IPS-NIHi11 (cell line): ENCODE measurements around the gene CCDC171.
"Not testable (repeated sequence)": the region's sequence is repeated elsewhere in the genome, so short reads cannot be mapped to it uniquely, and the experiment has no call there.

Experiments used
- DNase-seq: peaks from one replicate; pipeline ENCODE4 v3.0.0; 2012; ENCODE audit warnings: mixed read lengths, low spot score

Gene CCDC171

GRCh38 chr9:15552636-15553527 lies at the start of gene CCDC171:
TSS of gene CCDC171 (plus strand) at chr9:15553043. CDS start at chr9:15564089, 11,046 bp downstream.
- DNase-seq: peak; percentile 98

- DNase-seq: no peak
Measured at GRCh38 chr9:15505921-15506320, 46.9 kb upstream of the CCDC171 start.

GRCh38 chr9:15509931-15510788 lies 42.7 kb upstream of the CCDC171 start:
- DNase-seq: peak; percentile 75

- peak; percentile 78 for DNase-seq
Measured at GRCh38 chr9:15510789-15511575, 41.9 kb upstream of the CCDC171 start, which contains the start of gene PSIP1. TSS of gene PSIP1 (minus strand) at chr9:15510970. CDS start at chr9:15510188, 782 bp downstream.

- no peak for DNase-seq
Measured at GRCh38 chr9:15512204-15512603, 40.6 kb upstream of the CCDC171 start.

- peak; percentile 45 for DNase-seq
Measured at GRCh38 chr9:15512889-15513288, 40.0 kb upstream of the CCDC171 start.

GRCh38 chr9:15513335-15513734 lies 39.5 kb upstream of the CCDC171 start:
- DNase-seq: peak; percentile 48

GRCh38 chr9:15519831-15520230 lies 33.0 kb upstream of the CCDC171 start:
- no peak for DNase-seq

- DNase-seq: no peak
Measured at GRCh38 chr9:15521254-15521653, 31.6 kb upstream of the CCDC171 start.

- DNase-seq: no peak
Measured at GRCh38 chr9:15522130-15522755, 30.6 kb upstream of the CCDC171 start.

- DNase-seq: no peak
Measured at GRCh38 chr9:15524845-15525455, 27.9 kb upstream of the CCDC171 start.

- no peak for DNase-seq
Measured at GRCh38 chr9:15525958-15526357, 26.9 kb upstream of the CCDC171 start.

GRCh38 chr9:15527035-15527434 lies 25.8 kb upstream of the CCDC171 start:
- not testable (repeated sequence) for DNase-seq

- DNase-seq: no peak
Measured at GRCh38 chr9:15529566-15530324, 23.1 kb upstream of the CCDC171 start.

- DNase-seq: no peak
Measured at GRCh38 chr9:15531380-15531779, 21.5 kb upstream of the CCDC171 start.

- DNase-seq: no peak
Measured at GRCh38 chr9:15541872-15542271, 11.0 kb upstream of the CCDC171 start.

- DNase-seq: no peak
Measured at GRCh38 chr9:15542624-15543023, 10.2 kb upstream of the CCDC171 start.

GRCh38 chr9:15543047-15543813 lies 9.6 kb upstream of the CCDC171 start:
- no peak for DNase-seq

GRCh38 chr9:15549611-15550010 lies 3.2 kb upstream of the CCDC171 start:
- DNase-seq: no peak

GRCh38 chr9:15553528-15553898 lies 670 bp downstream of the CCDC171 start:
- no peak for DNase-seq
